ENCODE data around the gene ETNPPL. TPM values are rescaled to one million over a fixed set of nuclear protein-coding genes. Genes with fewer than 3 reads are reported as not detected.

The ETNPPL gene
- polyA plus RNA-seq, 4 donors: 0.11 to 0.23 (median 0.23) TPM; not detected in 1

GRCh38 chr4:108702960-108703359 lies 59.9 kb downstream of the ETNPPL start:
- no peak for DNase-seq (ENCODE audit: low read depth in 4 of 4, low spot score in 3 of 4)

- no peak for DNase-seq (ENCODE audit: low read depth in 4 of 4, low spot score in 3 of 4)
These were observed 62.6 kb downstream of the ETNPPL start for GRCh38 chr4:108700081-108700757.

GRCh38 chr4:108696160-108696559 lies 66.7 kb downstream of the ETNPPL start:
- no peak for DNase-seq (ENCODE audit: low read depth in 4 of 4, low spot score in 3 of 4)

GRCh38 chr4:108695062-108695461 lies 67.8 kb downstream of the ETNPPL start:
- DNase-seq (ENCODE audit: low read depth in 4 of 4, low spot score in 3 of 4): no peak

- no peak for DNase-seq (ENCODE audit: low read depth in 4 of 4, low spot score in 3 of 4)
These were observed 68.4 kb downstream of the ETNPPL start for GRCh38 chr4:108694423-108694822.

- DNase-seq (ENCODE audit: low read depth in 4 of 4, low spot score in 3 of 4): no peak
These were observed 69.0 kb downstream of the ETNPPL start for GRCh38 chr4:108693819-108694218.

- DNase-seq (ENCODE audit: low read depth in 4 of 4, low spot score in 3 of 4): no peak
These were observed 69.6 kb downstream of the ETNPPL start for GRCh38 chr4:108693211-108693610.

Other genes starting within 250 kb of the ETNPPL start
- 1,000 to 10,000 TPM; 1,928 to 2,061 (median 2,002) TPM for gene RPL34, start 142.5 kb downstream of the ETNPPL start, polyA plus RNA-seq (ENCODE audit: insufficient read length in 4 of 4)
- gene OSTC, start 112.5 kb downstream of the ETNPPL start, polyA plus RNA-seq (ENCODE audit: insufficient read length in 4 of 4): 100 to 1,000 TPM; 241 to 337 (median 284) TPM